HG03196 (cell line): Measurements from ENCODE around the gene SPEG.

Experiments
- ATAC-seq: cut with Tn5 transposase; IDR thresholded peaks from one replicate; pipeline ENCODE4 v1.9.1; 2021; ENCODE audit not compliant: unreplicated experiment

Gene SPEG

DNA sequence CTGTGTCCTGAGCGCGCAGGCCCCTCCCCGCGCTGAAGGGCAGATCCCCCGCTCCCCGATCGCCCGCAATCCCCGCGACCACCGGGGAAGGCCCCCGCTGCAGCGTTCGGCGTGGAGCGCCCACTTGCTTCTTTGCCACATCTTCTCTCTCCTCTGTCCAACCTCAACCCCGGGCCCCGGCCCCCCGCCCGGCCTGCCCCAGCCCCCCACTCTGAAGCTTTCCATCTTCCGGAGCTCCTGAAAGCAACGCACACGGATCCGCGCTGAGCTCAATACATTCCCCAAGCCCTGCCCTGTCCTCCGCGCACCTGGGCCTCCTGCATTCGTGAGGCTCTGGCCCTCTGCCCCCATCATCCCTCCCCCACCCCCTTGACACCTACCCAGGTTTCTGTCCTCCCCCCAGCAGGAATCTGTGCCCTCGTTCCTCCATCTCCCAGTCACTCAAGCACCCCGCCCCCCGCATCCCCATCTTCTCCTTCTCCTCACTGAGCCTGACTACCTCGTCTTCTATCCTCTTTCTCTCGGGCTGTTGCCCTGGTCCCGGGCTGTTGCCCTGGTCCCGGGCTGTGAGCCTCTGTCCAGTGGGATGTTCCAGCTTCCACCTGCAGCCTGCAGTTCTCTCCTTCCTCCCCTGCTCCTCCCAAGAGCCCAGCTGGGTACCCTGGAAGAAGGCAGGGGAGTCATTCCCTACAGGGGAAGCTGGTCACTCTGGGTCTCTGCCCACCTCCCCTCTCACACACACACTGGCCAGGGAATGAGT lies 7.8 kb downstream of the SPEG start:
- ATAC-seq = no peak

DNA sequence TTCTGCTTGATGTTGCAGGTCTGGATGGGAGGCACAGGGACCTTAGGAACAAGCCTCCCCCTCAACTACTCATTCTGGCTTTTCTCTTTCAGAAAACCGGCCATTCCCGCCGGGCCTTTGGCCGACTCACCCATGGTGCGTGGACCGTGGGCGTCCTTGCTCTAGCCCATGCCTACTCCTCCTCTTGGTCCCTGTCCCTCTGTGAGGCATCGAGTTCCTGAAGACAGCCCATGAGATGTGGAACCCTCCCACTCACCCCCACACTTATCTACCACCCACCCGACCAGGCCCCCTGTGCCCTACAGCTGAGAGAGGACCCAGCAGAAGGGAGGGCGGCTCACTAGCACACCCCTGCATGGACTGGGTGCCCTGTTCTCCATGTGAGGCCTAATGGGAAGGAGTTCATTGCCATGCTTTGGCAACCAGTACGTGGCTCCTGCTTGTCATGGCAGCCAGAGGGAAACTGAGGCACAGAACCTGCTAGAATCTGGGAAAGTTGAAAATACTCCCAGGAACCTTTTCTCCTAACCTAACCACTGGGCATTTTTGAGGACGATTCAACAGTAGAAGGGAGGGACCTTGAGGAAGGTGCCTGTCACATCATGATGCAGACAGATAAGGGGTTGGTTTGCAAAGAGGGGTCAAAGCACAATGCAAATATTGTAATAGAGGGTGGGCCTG lies 8.5 kb downstream of the SPEG start:
- no peak for ATAC-seq

DNA sequence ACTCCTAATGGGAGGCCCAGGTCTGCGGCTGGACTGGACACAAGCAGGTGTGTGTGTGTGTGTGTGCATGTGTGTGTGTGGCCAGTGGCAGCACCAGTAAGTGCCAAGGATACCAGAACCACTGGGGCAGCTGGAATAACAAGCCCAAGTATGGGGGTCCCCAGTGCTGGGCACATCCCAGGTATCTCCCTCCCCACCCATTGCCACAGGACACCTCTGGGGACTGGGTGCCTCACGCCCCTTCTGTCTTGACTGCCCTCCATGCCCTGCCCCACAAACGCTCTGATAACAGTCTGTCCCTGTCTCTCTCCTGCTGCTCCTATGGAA lies 9.0 kb downstream of the SPEG start:
- no peak for ATAC-seq

DNA sequence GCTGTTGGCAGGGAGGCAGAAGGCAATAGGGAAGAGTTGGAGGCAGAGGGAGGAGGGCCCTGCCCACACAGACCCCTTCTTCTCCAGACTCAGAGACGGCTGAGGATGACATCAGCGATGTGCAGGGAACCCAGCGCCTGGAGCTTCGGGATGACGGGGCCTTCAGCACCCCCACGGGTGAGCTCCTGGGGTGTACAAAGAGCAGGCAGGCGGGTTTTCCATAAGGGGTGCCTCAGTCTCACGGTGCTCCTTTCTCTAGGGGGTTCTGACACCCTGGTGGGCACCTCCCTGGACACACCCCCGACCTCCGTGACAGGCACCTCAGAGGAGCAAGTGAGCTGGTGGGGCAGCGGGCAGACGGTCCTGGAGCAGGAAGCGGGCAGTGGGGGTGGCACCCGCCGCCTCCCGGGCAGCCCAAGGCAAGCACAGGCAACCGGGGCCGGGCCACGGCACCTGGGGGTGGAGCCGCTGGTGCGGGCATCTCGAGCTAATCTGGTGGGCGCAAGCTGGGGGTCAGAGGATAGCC lies 10.0 kb downstream of the SPEG start:
- no peak for ATAC-seq

- no peak for ATAC-seq
These were observed 10.6 kb downstream of the SPEG start for GRCh38 chr2:219445220-219445640.

DNA sequence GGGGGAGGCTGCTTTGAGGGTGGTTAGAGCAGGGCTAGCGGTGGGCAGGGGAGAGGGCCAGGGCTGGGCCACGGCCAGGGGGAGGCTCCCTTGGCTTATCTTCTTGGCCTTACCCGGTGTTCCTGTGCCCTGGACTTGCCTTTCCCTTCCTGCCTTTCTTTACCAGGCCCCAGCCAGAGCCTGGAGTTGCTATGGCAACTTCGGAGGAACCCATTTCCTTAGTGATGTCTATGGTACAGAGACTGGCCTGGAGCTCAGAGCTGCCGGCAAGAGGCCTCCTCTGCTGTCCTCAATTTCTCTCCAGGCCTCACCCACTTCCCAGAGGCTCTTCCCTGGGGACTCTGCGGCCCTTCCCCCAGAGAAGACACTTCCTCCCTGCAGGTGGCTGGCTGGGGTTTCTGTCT lies 11.5 kb downstream of the SPEG start:
- ATAC-seq = no peak

- ATAC-seq = no peak
These were observed 12.0 kb downstream of the SPEG start for GRCh38 chr2:219446689-219447088.

GRCh38 chr2:219447242-219448098 lies 12.8 kb downstream of the SPEG start:
- no peak for ATAC-seq

- no peak for ATAC-seq
These were observed 13.6 kb downstream of the SPEG start for GRCh38 chr2:219448099-219448775.

DNA sequence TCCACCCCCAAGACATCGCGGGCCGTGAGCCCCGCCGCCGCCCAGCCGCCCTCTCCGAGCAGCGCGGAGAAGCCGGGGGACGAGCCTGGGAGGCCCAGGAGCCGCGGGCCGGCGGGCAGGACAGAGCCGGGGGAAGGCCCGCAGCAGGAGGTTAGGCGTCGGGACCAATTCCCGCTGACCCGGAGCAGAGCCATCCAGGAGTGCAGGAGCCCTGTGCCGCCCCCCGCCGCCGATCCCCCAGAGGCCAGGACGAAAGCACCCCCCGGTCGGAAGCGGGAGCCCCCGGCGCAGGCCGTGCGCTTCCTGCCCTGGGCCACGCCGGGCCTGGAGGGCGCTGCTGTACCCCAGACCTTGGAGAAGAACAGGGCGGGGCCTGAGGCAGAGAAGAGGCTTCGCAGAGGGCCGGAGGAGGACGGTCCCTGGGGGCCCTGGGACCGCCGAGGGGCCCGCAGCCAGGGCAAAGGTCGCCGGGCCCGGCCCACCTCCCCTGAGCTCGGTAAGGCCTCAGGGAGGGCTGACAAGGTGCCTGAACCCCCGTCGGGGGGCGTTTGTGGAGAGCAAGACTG lies 14.2 kb downstream of the SPEG start:
- no peak for ATAC-seq

DNA sequence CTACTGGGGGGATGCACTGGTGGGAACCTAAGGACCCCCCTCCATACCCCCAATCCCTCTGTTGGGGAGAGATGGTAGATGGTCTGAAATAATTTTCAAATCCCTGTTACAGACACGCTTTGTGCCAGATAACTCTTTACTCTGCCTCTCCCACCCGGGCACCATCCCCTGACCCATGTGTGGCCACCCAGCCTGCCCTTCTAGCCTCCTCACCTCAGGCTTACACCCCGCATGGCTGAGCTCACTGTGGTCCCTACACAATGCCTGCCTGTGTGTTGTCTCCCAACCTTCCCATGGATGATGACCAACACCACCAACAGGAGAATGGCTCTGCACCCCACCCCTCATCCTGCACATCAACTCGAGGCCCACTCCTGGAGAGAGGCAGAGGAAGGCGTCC lies 15.0 kb downstream of the SPEG start:
- no peak for ATAC-seq

- ATAC-seq = no peak
These were observed 17.2 kb downstream of the SPEG start for GRCh38 chr2:219451661-219452360.

DNA sequence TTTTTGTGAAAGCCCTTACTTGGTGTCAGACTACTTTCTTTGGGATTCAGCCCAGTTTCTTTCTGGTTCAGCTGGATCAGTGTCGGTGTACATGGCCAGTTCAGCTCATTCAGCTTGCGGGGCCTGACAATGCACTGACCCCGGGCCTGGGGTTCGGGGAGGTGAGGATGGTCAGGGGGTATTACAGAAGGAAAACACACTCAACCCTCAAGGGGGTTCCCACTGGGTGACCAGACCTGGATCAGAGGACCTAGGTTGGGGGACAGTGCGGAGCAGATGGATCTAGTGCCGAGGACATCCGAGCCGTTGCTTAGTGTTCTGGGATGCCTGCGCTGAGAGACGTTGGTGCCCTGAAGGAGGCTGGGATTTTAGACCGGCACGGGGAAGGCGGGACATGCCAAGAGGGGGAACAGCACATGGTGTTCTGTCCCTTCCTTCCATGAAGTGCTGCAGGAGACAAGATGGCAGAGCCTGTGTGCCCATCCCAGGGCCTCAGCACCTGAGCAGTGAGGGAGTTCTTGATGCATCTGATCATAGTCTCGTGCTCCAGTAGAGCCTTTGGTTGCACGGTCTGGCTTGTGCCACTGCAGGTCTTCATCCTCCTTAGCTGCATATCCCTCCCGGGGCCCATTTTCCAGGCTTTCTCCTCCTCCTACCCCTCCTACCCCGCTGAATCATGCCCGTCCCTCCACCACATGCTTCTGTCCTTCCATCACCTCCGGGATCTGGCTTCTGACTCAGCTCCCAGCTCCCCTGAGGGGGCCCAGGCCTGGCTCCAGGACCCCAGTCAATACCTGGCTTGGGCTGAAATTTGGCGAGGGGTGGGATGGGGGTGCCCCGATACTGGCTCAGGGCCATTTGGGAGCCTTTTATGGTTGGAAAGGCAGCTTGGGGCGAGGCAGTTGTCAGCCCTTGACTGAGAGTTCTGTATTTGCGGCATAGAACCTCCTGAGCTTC lies 18.0 kb downstream of the SPEG start:
- ATAC-seq = no peak

GRCh38 chr2:219453671-219454590 lies 19.3 kb downstream of the SPEG start:
- no peak for ATAC-seq

DNA sequence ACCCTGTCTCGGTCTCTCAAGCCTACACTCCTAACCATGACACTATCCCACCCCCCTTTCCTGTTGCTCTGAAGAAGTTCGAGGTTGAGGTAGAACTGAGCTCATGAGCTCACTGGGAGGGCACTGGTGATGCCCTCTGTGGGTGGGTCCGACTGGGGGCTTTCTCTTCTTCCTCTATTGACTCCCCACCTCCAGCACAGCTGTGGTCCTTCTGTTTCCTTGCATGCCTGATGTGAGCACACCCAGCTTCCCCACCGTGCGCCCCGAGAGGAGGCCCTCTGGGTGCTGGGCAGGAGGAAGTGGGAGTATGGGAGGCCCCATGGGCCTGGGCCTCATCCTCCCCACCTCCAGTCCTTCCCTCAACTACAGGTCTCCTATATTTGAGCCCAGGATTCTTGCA lies 20.9 kb downstream of the SPEG start:
- no peak for ATAC-seq

- ATAC-seq = no peak
These were observed 23.2 kb downstream of the SPEG start for GRCh38 chr2:219457784-219458369.

DNA sequence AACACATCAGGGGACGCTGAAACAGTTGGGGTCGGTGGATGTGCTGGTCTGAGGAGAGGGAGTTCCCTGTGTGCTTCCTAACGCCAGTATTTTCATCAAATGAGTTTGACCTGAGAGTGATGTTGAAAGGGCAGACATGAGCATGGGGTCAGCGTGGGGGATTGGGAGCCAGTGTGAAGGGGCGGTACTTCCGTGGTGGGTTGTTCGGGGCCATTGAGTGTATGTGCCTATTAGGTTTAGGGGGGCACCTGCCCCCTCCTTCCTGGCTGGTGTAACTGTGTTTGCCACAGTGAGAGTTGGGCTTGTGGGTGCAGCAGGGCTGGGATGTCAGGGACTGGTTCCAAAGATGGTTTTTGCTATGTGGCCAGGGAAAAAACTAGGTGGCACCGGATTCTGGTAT lies 24.4 kb downstream of the SPEG start:
- no peak for ATAC-seq
